K562 (cell line): ENCODE measurements around the gene KCNJ4. TPM values are rescaled to one million over a fixed set of nuclear protein-coding genes. Genes with fewer than 3 reads are reported as not detected.
A peak's percentile ranks its signal among the peaks of the same experiment; 100 is the strongest.

Source experiments
- BRF1 ChIP-seq: IDR thresholded peaks from 3 replicates; pipeline ENCODE4 v1.6.1; 2011; ENCODE audit warnings: borderline replicate concordance, mild to moderate bottlenecking; ENCODE audit not compliant: insufficient read length; ENCODE audit errors: extremely low read depth
- EWSR1 ChIP-seq: fragments of 450-650 bp; IDR thresholded peaks from 2 replicates; pipeline ENCODE4 v1.6.1; 2018; ENCODE audit warnings: borderline replicate concordance, mild to moderate bottlenecking, low read depth, moderate library complexity; ENCODE audit not compliant: partially characterized antibody
- NRF1 ChIP-seq, 2 experiments: fragments of 450-650 bp; IDR thresholded peaks in 1 of 2; conservative IDR thresholded peaks in 1 of 2; 2 replicates each; pipeline ENCODE4 v1.6.1; 2014; ENCODE audit warnings: mild to moderate bottlenecking in 2 of 2
- RBM17 ChIP-seq: fragments of 200-400 bp; formaldehyde crosslinking; IDR thresholded peaks from 2 replicates; pipeline ENCODE4 v1.6.1; 2017; ENCODE audit warnings: low read depth, mild to moderate bottlenecking, low read length, borderline replicate concordance
- RFX1 ChIP-seq: fragments of 450-650 bp; IDR thresholded peaks from 2 replicates; pipeline ENCODE4 v1.6.1; 2016; ENCODE audit warnings: mild to moderate bottlenecking, moderate library complexity
- ZNF347 ChIP-seq: fragments of 450-650 bp; formaldehyde crosslinking; IDR thresholded peaks from 2 replicates; pipeline ENCODE4 v1.4.0; 2020; ENCODE audit warnings: low read depth, mild to moderate bottlenecking, moderate library complexity
- ZNF431 ChIP-seq: sonication (generic); formaldehyde crosslinking; IDR thresholded peaks from 2 replicates; pipeline ENCODE4 v1.8.0; 2022; ENCODE audit warnings: mild to moderate bottlenecking, missing genetic modification reagents
- ZNF445 ChIP-seq: fragments of 250-450 bp; sonication (Bioruptor Pico); IDR thresholded peaks from 2 replicates; pipeline ENCODE4 v1.4.0; 2020; ENCODE audit warnings: low read depth, mild to moderate bottlenecking, moderate library complexity
- polyA plus RNA-seq, 8 experiments: library from polyadenylated mRNA; depleted of rRNA in 4 of 8; stranded (reverse) in 5 of 8; unstranded in 3 of 8; fragments of >200 nt; fragmentation: Nextera tagmentation in 2 of 8; fragmentation: Illumina TruSeq in 1 of 8; extraction: Ambion mirVana in 2 of 8; extraction: Trizol in 1 of 8; gene quantifications; 2 replicates each; pipeline versions ENCODE4 v1.2.1 to v1.2.3, GENCODE V29; 2011 to 2014; ENCODE audit warnings: inconsistent platforms in 1 of 8, missing spikeins in 1 of 8
- total RNA-seq, 7 experiments: library from RNA; depleted of rRNA in 6 of 7; stranded (reverse); fragments of >200 nt in 6 of 7; fragmentation: Illumina TruSeq in 2 of 7; extraction: Trizol in 2 of 7; gene quantifications; 2 replicates each; pipeline versions ENCODE4 v1.2.1 to v1.2.3, GENCODE V29; 2011 to 2021; ENCODE audit warnings: low replicate concordance in 1 of 7
- TF ChIP-seq, protein P1 (sequence below): fragments of 450-650 bp; IDR thresholded peaks from 2 replicates; pipeline ENCODE4 v1.6.1; 2016; ENCODE audit warnings: mild to moderate bottlenecking, moderate library complexity
- TF ChIP-seq, protein P2 (sequence below): sonication (generic); formaldehyde crosslinking; IDR thresholded peaks from 2 replicates; pipeline ENCODE4 v1.8.1; 2023; ENCODE audit warnings: mild to moderate bottlenecking, missing genetic modification reagents
- TF ChIP-seq, protein P3 (sequence below): fragments of 450-650 bp; IDR thresholded peaks from 2 replicates; pipeline ENCODE4 v1.6.1; 2016; ENCODE audit warnings: borderline replicate concordance

The KCNJ4 gene
- total and polyA plus RNA-seq, 9 of the 15 experiments (the other 6 are each of a cell fraction or from before 2014, with no cell fraction given), result 0.07 to 0.55 (median 0.09) TPM; not detected in 4

DNA sequence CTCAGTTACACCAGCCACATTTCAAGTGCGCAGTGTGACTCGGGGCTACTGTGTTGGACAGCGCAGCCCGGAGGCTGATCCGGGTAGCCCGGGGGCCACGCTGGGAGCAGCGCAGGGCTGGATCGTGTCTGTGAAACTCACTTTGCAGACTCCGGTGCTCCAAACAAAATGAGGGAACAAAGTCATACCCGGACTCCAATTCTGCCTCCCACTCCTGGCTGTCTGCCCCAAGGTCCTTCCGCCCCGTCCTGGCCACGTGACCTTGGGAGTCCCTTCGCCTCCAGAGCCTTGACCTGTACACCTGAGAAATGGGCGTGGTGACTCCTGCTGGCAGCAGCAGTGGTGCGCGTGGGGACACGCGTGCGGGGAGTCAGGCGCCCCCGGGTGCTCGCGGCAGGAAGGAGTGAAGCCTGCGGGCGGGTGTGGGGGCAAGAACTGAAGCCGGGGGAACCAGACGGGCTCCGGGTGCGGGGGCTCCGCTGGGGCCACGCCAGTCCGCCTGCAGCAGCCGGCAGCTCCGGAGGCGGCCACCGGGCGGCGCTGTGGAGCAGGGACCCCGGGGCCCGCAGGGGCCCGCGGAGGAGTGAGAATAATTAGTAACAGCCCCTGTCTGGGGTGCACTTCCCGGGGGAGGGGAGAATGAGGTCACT is 42.4 kb downstream of the KCNJ4 start (continued):
- TF ChIP-seq, protein P1, sequence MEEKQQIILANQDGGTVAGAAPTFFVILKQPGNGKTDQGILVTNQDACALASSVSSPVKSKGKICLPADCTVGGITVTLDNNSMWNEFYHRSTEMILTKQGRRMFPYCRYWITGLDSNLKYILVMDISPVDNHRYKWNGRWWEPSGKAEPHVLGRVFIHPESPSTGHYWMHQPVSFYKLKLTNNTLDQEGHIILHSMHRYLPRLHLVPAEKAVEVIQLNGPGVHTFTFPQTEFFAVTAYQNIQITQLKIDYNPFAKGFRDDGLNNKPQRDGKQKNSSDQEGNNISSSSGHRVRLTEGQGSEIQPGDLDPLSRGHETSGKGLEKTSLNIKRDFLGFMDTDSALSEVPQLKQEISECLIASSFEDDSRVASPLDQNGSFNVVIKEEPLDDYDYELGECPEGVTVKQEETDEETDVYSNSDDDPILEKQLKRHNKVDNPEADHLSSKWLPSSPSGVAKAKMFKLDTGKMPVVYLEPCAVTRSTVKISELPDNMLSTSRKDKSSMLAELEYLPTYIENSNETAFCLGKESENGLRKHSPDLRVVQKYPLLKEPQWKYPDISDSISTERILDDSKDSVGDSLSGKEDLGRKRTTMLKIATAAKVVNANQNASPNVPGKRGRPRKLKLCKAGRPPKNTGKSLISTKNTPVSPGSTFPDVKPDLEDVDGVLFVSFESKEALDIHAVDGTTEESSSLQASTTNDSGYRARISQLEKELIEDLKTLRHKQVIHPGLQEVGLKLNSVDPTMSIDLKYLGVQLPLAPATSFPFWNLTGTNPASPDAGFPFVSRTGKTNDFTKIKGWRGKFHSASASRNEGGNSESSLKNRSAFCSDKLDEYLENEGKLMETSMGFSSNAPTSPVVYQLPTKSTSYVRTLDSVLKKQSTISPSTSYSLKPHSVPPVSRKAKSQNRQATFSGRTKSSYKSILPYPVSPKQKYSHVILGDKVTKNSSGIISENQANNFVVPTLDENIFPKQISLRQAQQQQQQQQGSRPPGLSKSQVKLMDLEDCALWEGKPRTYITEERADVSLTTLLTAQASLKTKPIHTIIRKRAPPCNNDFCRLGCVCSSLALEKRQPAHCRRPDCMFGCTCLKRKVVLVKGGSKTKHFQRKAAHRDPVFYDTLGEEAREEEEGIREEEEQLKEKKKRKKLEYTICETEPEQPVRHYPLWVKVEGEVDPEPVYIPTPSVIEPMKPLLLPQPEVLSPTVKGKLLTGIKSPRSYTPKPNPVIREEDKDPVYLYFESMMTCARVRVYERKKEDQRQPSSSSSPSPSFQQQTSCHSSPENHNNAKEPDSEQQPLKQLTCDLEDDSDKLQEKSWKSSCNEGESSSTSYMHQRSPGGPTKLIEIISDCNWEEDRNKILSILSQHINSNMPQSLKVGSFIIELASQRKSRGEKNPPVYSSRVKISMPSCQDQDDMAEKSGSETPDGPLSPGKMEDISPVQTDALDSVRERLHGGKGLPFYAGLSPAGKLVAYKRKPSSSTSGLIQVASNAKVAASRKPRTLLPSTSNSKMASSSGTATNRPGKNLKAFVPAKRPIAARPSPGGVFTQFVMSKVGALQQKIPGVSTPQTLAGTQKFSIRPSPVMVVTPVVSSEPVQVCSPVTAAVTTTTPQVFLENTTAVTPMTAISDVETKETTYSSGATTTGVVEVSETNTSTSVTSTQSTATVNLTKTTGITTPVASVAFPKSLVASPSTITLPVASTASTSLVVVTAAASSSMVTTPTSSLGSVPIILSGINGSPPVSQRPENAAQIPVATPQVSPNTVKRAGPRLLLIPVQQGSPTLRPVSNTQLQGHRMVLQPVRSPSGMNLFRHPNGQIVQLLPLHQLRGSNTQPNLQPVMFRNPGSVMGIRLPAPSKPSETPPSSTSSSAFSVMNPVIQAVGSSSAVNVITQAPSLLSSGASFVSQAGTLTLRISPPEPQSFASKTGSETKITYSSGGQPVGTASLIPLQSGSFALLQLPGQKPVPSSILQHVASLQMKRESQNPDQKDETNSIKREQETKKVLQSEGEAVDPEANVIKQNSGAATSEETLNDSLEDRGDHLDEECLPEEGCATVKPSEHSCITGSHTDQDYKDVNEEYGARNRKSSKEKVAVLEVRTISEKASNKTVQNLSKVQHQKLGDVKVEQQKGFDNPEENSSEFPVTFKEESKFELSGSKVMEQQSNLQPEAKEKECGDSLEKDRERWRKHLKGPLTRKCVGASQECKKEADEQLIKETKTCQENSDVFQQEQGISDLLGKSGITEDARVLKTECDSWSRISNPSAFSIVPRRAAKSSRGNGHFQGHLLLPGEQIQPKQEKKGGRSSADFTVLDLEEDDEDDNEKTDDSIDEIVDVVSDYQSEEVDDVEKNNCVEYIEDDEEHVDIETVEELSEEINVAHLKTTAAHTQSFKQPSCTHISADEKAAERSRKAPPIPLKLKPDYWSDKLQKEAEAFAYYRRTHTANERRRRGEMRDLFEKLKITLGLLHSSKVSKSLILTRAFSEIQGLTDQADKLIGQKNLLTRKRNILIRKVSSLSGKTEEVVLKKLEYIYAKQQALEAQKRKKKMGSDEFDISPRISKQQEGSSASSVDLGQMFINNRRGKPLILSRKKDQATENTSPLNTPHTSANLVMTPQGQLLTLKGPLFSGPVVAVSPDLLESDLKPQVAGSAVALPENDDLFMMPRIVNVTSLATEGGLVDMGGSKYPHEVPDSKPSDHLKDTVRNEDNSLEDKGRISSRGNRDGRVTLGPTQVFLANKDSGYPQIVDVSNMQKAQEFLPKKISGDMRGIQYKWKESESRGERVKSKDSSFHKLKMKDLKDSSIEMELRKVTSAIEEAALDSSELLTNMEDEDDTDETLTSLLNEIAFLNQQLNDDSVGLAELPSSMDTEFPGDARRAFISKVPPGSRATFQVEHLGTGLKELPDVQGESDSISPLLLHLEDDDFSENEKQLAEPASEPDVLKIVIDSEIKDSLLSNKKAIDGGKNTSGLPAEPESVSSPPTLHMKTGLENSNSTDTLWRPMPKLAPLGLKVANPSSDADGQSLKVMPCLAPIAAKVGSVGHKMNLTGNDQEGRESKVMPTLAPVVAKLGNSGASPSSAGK, result no peak
- TF ChIP-seq, protein P2, sequence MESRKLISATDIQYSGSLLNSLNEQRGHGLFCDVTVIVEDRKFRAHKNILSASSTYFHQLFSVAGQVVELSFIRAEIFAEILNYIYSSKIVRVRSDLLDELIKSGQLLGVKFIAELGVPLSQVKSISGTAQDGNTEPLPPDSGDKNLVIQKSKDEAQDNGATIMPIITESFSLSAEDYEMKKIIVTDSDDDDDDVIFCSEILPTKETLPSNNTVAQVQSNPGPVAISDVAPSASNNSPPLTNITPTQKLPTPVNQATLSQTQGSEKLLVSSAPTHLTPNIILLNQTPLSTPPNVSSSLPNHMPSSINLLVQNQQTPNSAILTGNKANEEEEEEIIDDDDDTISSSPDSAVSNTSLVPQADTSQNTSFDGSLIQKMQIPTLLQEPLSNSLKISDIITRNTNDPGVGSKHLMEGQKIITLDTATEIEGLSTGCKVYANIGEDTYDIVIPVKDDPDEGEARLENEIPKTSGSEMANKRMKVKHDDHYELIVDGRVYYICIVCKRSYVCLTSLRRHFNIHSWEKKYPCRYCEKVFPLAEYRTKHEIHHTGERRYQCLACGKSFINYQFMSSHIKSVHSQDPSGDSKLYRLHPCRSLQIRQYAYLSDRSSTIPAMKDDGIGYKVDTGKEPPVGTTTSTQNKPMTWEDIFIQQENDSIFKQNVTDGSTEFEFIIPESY (CRISPR knock-in tag), result no peak
- TF ChIP-seq ZNF431 (no peak), RBM17 (no peak), NRF1 (conservative IDR thresholded peaks at IDR 0.05 in 1 of 2, IDR thresholded peaks at IDR 0.05 in 1 of 2) (peak; percentile 43 to 55; a peak in 3 of 4 replicates), ZNF445 (CRISPR knock-in tag) (no peak), ZNF347 (CRISPR knock-in tag) (no peak), BRF1 (no peak), RFX1 (no peak), EWSR1 (no peak)
- TF ChIP-seq, protein P3, sequence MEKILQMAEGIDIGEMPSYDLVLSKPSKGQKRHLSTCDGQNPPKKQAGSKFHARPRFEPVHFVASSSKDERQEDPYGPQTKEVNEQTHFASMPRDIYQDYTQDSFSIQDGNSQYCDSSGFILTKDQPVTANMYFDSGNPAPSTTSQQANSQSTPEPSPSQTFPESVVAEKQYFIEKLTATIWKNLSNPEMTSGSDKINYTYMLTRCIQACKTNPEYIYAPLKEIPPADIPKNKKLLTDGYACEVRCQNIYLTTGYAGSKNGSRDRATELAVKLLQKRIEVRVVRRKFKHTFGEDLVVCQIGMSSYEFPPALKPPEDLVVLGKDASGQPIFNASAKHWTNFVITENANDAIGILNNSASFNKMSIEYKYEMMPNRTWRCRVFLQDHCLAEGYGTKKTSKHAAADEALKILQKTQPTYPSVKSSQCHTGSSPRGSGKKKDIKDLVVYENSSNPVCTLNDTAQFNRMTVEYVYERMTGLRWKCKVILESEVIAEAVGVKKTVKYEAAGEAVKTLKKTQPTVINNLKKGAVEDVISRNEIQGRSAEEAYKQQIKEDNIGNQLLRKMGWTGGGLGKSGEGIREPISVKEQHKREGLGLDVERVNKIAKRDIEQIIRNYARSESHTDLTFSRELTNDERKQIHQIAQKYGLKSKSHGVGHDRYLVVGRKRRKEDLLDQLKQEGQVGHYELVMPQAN, result peak; percentile 54; the same call in 1 of the 2 replicates
